Left ventricle myocardium superior (tissue), 1 donor: ENCODE measurements around the gene MC1R. TPM values are rescaled to one million over a fixed set of nuclear protein-coding genes. Genes with fewer than 3 reads are reported as not detected.
"Not testable (repeated sequence)": the region's sequence is repeated elsewhere in the genome, so short reads cannot be mapped to it uniquely, and the experiment has no call there.

Experiments used
- ATAC-seq: fragments of 200-7000 bp; cut with Tn5 transposase; one replicate; pipeline ENCODE4 v1.9.1; 2020; ENCODE audit warnings: mild to moderate bottlenecking, moderate library complexity
- DNase-seq: peaks from one replicate; pipeline ENCODE4 v3.0.0-alpha.2; 2020
- intact Hi-C: fragments of 100-400 bp; cut with micrococcal nuclease; formaldehyde crosslinking; loops from one replicate; pipeline ENCODE4 v1.11.0; 2022
- long read RNA-seq: library from polyadenylated mRNA; unstranded; transcript quantifications from one replicate; pipeline ENCODE4 v2.0.0, GENCODE V29; 2021
- total RNA-seq: library from RNA; stranded (reverse); fragmentation: NEBNext Ultra II Directional; extraction: Animal tissue kit (Norgen Biotek cat#: 25700); gene quantifications from one replicate; pipeline ENCODE4 v1.2.1, GENCODE V29; 2021
- donor health status: DM: no; HTN: yes; CAD: no; lungs with severe emphysema.

Gene MC1R
- total RNA-seq: 1.1 TPM
- long read RNA-seq, partial matches to known transcripts: 0 of 1 reads
- long read RNA-seq, other reads (novel, unspliced or antisense): 0 of 1 reads

GRCh38 chr16:89918453-89919347 lies at the start of gene MC1R:
MC1R (plus strand) TSS chr16:89918862; CDS start chr16:89919259, 397 bp downstream.
- DNase-seq (no peak), ATAC-seq (peak; percentile 6)
- intact Hi-C loops: no loop called here

- intact Hi-C loops: no loop called here
- DNase-seq (no peak), ATAC-seq (no peak)
Measured at GRCh38 chr16:89869911-89870310, 48.8 kb upstream of the MC1R start.

DNA sequence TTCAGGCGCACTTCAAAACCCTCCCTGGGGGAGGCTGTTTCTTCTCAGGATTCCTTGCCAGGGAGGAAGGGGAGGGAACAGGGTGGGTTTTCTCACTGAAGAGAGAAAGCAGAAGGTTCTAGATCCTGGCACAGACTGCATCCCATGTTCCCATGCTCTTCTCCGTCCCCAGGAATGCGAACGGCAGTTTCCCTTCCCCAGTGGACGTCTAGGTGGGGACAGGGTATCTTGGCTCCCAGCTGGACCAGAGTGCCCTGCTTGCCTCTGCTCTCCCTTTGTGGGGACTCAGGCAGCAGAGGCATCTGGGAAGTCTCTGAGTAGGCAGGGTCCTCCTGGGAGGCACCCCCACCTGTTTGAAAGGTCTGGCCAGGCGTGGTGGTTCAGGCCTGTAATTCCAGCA lies 48.2 kb upstream of the MC1R start:
- DNase-seq: no peak
- ATAC-seq: no peak
- intact Hi-C loops: no loop called here

- ATAC-seq (no peak), DNase-seq (no peak)
- intact Hi-C loops: no loop called here
Measured at GRCh38 chr16:89871895-89872294, 46.8 kb upstream of the MC1R start.

DNA sequence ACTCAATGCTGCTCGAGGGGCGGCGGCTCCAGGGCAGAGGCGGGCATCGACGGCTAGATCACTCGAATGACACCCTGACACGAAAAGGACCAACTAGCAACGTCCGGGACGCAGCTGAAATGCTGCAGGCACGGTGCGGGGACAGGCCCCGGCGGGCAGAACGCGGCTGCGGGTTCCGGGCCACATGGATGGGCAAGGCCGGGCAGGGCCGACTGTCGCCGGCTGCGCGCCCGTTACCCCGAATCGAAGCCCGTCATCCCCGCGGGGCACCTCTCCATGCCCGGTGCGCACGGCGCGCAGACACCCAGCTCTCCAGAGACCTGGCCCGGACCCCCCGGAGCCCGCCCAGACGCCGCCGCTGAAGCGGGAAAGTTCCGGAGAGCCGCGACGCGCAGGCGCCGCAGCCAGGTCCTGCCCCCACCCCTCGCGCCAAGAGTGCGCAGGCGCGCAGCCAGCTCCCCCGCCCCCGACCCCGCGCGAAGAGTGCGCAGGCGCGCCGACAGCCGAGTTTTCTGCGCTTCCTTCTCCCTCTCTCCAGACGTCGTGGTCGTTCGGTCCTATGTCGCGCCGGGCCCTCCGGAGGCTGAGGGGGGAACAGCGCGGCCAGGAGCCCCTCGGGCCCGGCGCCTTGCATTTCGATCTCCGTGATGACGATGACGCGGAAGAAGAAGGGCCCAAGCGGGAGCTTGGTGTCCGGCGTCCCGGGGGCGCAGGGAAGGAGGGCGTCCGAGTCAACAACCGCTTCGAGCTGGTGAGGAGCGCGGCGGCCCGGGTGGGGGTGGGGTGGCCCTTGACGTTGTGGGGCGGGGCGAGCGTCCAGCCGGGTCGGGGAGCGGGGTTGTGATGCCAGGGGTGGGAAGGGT lies 45.3 kb upstream of the MC1R start, which contains the start of gene TCF25:
TCF25 (plus strand) TSS at position 484 of the 863 bp plus-strand sequence; CDS start at position 560, 76 bp downstream.
- peak; percentile 91 for DNase-seq
- peak; percentile 82 for ATAC-seq
- intact Hi-C loops: no loop called here

DNA sequence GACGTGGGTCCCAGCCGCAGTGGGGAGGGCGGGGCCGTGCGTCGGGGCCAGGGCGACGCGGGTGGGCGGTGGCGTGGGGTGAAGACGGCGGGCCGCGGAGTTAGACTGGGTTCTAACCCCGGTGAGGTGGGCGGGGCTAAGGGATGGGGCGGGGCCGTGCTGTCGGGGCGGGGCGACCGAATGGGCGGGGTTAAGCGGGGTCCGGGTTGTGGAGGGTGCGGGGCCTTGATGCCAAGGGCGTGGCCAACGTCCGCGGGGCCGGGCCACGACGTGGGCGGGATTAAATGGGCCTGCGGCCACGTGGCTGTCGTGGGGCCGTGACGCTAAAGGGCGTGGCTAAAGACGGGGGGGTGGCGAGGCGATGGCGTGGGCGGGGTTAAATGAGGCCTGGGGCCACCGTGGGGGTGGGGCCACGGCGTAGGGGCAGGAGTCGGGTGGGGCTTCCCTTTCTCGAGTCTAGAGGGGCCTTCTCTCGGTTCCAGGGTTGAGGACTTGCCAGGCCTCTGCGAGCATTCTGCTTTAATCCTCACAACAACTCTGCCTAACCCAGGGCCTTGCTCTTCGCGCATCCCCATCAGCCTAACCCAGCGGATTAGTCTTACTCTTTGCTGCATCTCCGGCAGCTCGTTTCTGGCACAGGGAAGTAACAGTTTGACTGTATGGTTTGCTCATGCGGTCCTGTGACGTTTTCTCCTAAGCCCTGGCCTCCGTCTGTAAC lies 44.5 kb upstream of the MC1R start:
- peak; percentile 97 for DNase-seq
- ATAC-seq: peak; percentile 92
- intact Hi-C loops: no loop called here

DNA sequence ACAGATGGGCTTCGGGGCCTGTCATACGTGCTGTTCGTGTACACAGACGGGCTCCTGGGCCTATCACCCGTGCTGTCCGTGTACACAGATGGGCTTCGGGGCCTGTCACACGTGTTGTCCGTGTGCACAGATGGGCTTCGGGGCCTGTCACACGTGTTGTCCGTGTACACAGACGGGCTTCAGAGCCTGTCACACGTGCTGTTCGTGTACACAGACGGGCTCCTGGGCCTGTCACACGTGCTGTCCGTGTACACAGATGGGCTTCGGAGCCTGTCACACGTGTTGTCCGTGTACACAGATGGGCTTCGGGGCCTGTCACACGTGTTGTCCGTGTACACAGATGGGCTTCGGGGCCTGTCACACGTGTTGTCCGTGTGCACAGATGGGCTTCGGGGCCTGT lies 39.5 kb upstream of the MC1R start:
- ATAC-seq, DNase-seq, intact Hi-C loops: not testable (repeated sequence)

GRCh38 chr16:89880477-89881367 lies 37.9 kb upstream of the MC1R start:
- DNase-seq (no peak), ATAC-seq (no peak)
- intact Hi-C loops: no loop called here

DNA sequence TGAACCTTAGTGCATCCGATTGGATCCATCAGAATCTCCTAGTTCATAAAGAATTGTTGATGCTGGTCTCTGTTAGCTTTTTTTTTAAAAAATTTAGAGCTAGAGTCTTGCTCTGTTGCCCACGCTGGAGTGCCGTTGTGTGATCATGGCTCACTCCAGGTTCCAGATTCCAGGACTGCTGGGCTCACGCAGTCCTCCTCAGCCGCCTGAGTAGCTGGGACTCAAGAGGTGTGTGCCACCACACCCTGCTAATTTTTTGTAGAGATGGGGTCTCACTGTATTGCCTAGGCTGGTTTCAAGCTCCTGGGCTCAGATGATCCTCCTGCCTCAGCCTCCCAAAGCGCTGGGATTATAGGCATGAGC lies 37.3 kb upstream of the MC1R start:
- ATAC-seq (no peak), DNase-seq (no peak)
- intact Hi-C loops: no loop called here

GRCh38 chr16:89883346-89884040 lies 35.2 kb upstream of the MC1R start:
- ATAC-seq: no peak
- DNase-seq: no peak
- intact Hi-C loops: no loop called here

GRCh38 chr16:89884041-89884421 lies 34.6 kb upstream of the MC1R start:
- intact Hi-C loops: no loop called here
- no peak for ATAC-seq
- no peak for DNase-seq

DNA sequence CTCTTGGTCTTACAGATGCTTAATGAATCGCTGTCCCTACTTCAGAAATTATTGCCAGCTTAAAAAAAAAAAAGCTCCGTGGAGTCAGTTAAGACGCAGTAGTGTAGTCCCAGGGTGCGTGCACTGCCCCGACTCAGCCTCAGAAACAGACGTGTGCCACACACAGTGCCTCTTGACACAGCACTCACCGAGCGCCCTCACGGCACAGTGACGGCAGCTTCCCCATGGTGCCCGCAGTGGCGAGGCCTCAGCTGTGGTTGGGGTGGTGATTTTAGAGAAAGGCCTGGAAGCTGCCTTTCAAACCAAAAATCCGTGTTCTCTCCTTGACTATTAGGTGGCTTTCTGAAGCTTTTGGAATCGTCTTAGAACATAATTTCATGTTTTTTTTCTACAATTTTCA lies 31.4 kb upstream of the MC1R start:
- ATAC-seq: no peak
- intact Hi-C loops: no loop called here
- DNase-seq: no peak

- intact Hi-C loops: no loop called here
- DNase-seq (no peak), ATAC-seq (no peak)
Measured at GRCh38 chr16:89890200-89890599, 28.5 kb upstream of the MC1R start.

DNA sequence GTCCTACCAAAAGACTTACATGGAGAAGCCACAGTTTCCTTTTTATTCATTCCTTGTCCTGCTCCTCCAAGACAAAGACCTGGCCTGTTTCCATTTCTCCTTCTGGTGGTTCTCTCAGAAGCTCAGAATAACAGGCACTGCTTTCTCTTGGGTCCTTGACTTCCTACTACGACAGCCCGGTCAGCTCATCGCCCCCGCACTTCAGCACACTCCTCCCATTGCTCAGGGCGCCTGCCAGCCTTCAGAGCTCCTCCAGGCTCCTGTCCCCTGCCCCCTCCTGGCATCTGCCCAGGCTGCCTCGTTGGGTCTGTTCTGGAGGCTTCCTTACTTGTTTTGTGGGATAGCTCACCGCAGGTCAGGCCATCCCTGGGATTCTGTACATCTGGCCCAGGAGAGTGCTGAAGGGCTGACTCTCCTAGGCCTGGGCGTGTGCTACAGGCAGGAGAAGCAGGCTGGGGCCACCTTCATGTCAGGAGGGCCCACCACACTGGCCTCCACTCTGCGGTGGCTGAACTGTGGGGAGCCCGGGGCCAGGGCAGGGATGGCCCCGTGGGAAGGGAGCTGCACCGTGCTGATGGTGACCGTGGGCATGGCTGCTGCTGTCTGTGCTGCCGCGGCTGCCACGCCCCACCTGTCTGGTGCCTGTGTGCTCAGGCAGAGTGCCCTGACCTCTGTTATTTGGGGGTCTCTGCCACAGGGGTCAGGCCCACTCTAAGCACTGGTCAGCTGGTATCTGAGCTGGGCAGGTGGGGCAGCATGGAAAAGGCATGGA lies 27.6 kb upstream of the MC1R start:
- intact Hi-C loops: no loop called here
- DNase-seq (peak; percentile 41), ATAC-seq (peak; percentile 14)

GRCh38 chr16:89892055-89892630 lies 26.5 kb upstream of the MC1R start:
- no peak for ATAC-seq
- intact Hi-C loops: no loop called here
- no peak for DNase-seq

- DNase-seq (no peak), ATAC-seq (no peak)
- intact Hi-C loops: no loop called here
Measured at GRCh38 chr16:89892635-89893034, 26.0 kb upstream of the MC1R start.
